Activated T-helper 9 cell treated with anti-CD3 and anti-CD28 coated beads, Interleukin-2, amount 50 U/mL, for 16 hours (primary cell): ENCODE data around the gene COG5.

Experiments
- DNase-seq: peaks from one replicate; pipeline ENCODE4 v3.0.0-alpha.2; 2020; ENCODE audit warnings: low read depth

Gene COG5

GRCh38 chr7:107154826-107155225 is 408.9 kb downstream of the COG5 start:
- no peak for DNase-seq

GRCh38 chr7:107152011-107152410 is 411.7 kb downstream of the COG5 start:
- no peak for DNase-seq
